B cell (primary cell): ENCODE results near the gene PRLR.

Experiments used
- EZH2 ChIP-seq: IDR thresholded peaks from 2 replicates; pipeline ENCODE4 v1.6.1; 2012; ENCODE audit warnings: borderline replicate concordance, low read depth, mild to moderate bottlenecking, moderate library complexity, low read length; ENCODE audit not compliant: insufficient read depth, poor library complexity, severe bottlenecking
- TF ChIP-seq, protein P1 (sequence below): fragments of 200-600 bp; IDR thresholded peaks from one replicate; pipeline ENCODE4 v1.8.0; 2022; ENCODE audit warnings: antibody characterized with exemption, mild to moderate bottlenecking

DNA sequence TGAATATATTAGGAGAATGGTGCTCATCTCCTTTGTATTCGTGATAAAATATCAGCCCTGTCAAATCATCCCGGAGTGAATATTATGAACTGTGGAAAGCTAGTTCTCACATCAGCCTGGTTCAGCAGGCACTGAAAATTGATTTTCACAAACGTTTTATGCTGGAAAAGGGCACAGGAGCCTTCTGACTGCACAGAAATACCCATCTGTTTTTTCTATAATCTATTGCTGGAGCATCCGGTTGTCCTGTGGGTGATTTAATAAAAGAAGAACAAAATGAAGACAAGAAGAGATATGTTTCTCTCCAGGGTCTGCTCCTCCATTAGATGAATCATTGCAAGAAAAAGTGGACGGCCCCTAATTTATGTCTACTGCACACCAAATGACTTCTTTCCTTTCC is 85.3 kb downstream of the PRLR start:
- TF ChIP-seq, protein P1, sequence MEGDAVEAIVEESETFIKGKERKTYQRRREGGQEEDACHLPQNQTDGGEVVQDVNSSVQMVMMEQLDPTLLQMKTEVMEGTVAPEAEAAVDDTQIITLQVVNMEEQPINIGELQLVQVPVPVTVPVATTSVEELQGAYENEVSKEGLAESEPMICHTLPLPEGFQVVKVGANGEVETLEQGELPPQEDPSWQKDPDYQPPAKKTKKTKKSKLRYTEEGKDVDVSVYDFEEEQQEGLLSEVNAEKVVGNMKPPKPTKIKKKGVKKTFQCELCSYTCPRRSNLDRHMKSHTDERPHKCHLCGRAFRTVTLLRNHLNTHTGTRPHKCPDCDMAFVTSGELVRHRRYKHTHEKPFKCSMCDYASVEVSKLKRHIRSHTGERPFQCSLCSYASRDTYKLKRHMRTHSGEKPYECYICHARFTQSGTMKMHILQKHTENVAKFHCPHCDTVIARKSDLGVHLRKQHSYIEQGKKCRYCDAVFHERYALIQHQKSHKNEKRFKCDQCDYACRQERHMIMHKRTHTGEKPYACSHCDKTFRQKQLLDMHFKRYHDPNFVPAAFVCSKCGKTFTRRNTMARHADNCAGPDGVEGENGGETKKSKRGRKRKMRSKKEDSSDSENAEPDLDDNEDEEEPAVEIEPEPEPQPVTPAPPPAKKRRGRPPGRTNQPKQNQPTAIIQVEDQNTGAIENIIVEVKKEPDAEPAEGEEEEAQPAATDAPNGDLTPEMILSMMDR, result no peak
- TF ChIP-seq EZH2, result no peak
